Smooth muscle cell of the pulmonary artery (primary cell): ENCODE data around the gene RDH11. TPM values are rescaled to one million over a fixed set of nuclear protein-coding genes. Genes with fewer than 3 reads are reported as not detected.

Experiments used
- total RNA-seq: library from RNA; depleted of rRNA; stranded (reverse); fragments of >200 nt; gene quantifications from 2 replicates; pipeline ENCODE4 v1.2.3, GENCODE V29; 2014

Gene RDH11, protein sequence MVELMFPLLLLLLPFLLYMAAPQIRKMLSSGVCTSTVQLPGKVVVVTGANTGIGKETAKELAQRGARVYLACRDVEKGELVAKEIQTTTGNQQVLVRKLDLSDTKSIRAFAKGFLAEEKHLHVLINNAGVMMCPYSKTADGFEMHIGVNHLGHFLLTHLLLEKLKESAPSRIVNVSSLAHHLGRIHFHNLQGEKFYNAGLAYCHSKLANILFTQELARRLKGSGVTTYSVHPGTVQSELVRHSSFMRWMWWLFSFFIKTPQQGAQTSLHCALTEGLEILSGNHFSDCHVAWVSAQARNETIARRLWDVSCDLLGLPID
- 100 and 113 TPM in 2 replicates for total RNA-seq

DNA sequence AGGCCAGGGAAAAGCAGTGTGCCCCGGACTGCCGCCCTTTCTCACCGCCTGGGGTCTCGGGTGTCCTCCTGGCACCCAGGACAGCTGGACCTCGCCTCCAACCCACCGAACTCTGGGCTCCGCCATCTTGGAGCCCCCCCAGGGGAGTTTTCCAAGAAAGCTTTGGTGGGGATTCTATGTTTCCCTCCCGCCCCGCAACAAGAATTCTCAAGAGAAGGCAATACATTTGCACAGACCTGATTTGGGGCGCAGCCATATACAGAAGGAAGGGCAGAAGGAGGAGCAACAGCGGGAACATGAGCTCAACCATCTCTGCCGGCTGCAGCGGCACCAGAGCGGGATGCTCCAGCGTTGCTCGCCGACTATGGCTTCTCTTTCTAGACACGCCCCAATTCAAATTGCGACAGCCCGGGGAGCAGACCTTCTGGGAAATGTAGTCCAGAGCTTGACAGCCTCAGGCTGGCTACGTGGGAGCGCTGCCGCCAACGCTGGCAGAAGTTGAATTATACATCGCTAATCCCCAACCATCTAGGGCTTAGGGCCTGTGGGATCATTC, at the start of gene RDH11:
Gene RDH11, minus strand, starts transcription at position 371 of the 556 bp plus-strand sequence. Its CDS starts 61 bp downstream, at position 310.

DNA sequence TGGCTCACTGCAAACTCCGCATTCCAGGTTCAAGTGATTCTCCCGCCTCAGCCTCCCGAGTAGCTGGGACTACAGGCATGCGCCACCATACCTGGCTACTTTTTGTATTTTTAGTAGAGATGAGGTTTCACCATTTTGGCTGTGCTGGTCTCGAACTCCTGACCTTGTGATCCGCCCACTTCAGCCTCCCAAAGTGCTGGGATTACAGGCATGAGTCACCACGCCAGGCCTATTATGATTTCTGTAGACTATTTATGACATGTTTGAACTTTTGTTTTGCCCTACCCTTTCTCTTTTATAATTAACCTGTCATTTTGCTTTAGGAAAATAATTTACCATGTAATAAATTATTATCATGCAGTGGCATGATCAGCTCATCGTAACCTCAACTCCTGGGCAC, 5.9 kb upstream of the RDH11 start, which contains the start of gene RDH12:
Gene RDH12, plus strand, starts transcription at position 395 of the 400 bp plus-strand sequence. CDS start 20,757 bp downstream, outside the sequence.

DNA sequence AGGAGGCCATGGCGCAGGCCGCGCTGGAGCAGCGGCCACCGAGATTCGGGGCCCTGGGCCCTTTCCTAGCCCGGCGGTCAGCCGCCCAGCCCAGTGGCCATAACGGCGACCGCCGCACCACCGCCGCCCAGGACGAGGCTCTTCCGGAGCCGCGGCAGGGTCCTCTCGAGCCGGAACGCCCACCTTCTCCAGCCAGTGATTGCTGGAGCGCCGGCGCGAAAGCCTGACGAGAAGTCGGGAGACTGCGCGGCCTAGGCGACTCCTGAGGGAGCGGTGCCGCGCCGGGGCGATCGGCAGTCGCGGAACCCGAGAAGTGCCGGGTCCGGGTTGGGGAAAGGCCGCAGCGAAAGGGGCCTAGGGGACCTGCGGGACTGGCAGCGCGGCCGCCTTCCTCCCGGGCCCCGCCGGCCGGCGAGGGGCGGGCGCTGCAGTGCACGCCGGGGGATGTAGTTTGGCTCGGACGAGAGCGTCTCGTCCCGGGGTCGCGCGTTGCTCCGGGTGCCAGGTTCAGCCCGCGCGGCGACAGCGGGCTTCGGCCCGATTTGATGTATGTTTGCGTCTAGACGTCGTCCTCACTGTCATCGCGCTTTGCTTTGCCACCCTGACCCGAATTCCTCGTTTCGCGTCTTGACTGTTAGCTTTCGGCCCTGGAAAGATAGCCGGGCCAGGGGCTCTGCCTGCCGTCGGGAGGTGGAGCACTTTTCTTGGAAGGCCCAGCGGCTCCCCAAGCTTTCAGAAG, 20.9 kb downstream of the RDH11 start, which contains the start of gene VTI1B:
Gene VTI1B, minus strand, starts transcription at position 153 of the 739 bp plus-strand sequence. Its CDS starts 143 bp downstream, at position 10.

Other genes with a start within 250 kb of the RDH11 start
- gene TMEM229B, start 207.0 kb downstream of the RDH11 start, total RNA-seq = 2.5 and 2.7 TPM in 2 replicates
- 0.20 and 0.36 TPM in 2 replicates for gene PLEKHH1, start 162.5 kb downstream of the RDH11 start, total RNA-seq
- gene PIGH, start 95.5 kb downstream of the RDH11 start, total RNA-seq = 15.8 and 16.2 TPM in 2 replicates
- gene ARG2, start 75.8 kb downstream of the RDH11 start, total RNA-seq = 3.8 and 4.1 TPM in 2 replicates
- gene VTI1B, start 21.1 kb downstream of the RDH11 start, total RNA-seq = 80.2 and 83.6 TPM in 2 replicates
- not detected in 2 replicates for gene RDH12, start 6.1 kb upstream of the RDH11 start, total RNA-seq
- 23.5 and 26.7 TPM in 2 replicates for gene ZFYVE26, start 120.8 kb upstream of the RDH11 start, total RNA-seq
- gene RAD51B, start 124.0 kb upstream of the RDH11 start, total RNA-seq = 14.7 and 21.0 TPM in 2 replicates